ENCODE results near the gene JMJD1C. TPM values are rescaled to one million over a fixed set of nuclear protein-coding genes. Genes with fewer than 3 reads are reported as not detected.

Gene JMJD1C
- total and polyA plus RNA-seq, 10 of the 15 experiments (the other 5 are each of a cell fraction or from before 2014, with no cell fraction given) = 31.2 to 83.3 (median 49.5) TPM

- peaks cover 30% of the 10 kb centered on the region for H3K79me2 ChIP-seq (ENCODE audit: control insufficient read depth, insufficient read depth, low read length)
- no peak overlapping the region for H3K27ac ChIP-seq (ENCODE audit: control insufficient read depth, insufficient read depth)
- H3K27me3 ChIP-seq (replicated peaks in 1 of 2; ENCODE audit: control insufficient read depth in 2 of 2, insufficient read depth in 2 of 2, low read length in 1 of 2) = no peaks in the 10 kb centered on the region
- in situ Hi-C loops (cut with MboI) (no loop called here), intact Hi-C loops (cut with micrococcal nuclease; ENCODE audit: unreplicated experiment) (loop anchor here (5.0 kb wide), 4 partner anchors 112 to 252 kb away; no protein-coding TSS in a partner anchor)
- no TSS peak for BruUV-seq (replicated peaks)
- CTCF ChIA-PET = no interaction called here
- RAD21 ChIA-PET (ENCODE audit: unreplicated experiment) = no interaction called here
- H3K4me1 ChIP-seq (ENCODE audit: control insufficient read depth, insufficient read depth, low read length) = peaks cover 3% of the 10 kb centered on the region; the same call in 1 of the 2 replicates
- no peak overlapping the region for H2AFZ ChIP-seq (ENCODE audit: control insufficient read depth, low read depth, low read length)
- 90% methylated on average over 1 of the region's 1 CpG for WGBS (ENCODE audit: insufficient coverage, insufficient replicate concordance, low lambda C conversion rate, missing lambda C conversion rate)
- ATAC-seq = no peak
- no peaks in the 10 kb centered on the region for H4K20me1 ChIP-seq (ENCODE audit: control insufficient read depth, insufficient read depth)
- SMC1A ChIA-PET (ENCODE audit: uncharacterized antibody, unreplicated experiment) = no interaction called here
- no peak overlapping the region for H3K4me3 ChIP-seq
- POLR2A ChIA-PET = no interaction called here
- H3K36me3 ChIP-seq (ENCODE audit: control insufficient read depth in 2 of 2, insufficient read depth in 2 of 2, low read length in 1 of 2) = no peaks in the 10 kb centered on the region
- no peak for FAIRE-seq
- DNase-seq (ENCODE audit: low read depth, low spot score) = no peak
- H3K9me3 ChIP-seq (replicated peaks; ENCODE audit: control insufficient read depth, insufficient read depth, low read length) = no peaks in the 10 kb centered on the region
- TF ChIP-seq NBN (IDR thresholded peaks at IDR 0.05) (no peak), BMI1 (IDR thresholded peaks at IDR 0.05; ENCODE audit: borderline replicate concordance) (no peak), MTA2 (IDR thresholded peaks at IDR 0.05; ENCODE audit: low read depth) (no peak), PKNOX1 (IDR thresholded peaks at IDR 0.05) (peak; percentile 58; the same call in 1 of the 2 replicates)
- no peak overlapping the region for H3K9ac ChIP-seq (ENCODE audit: control insufficient read depth, insufficient read depth, low read length)
- H3K4me2 ChIP-seq (ENCODE audit: control insufficient read depth, insufficient read depth) = no peak overlapping the region
These were observed 3.2 kb upstream of the JMJD1C start for GRCh38 chr10:63468947-63469346.

GRCh38 chr10:63467841-63468240 lies 2.1 kb upstream of the JMJD1C start:
- peaks cover 3% of the 10 kb centered on the region; the same call in 1 of the 2 replicates for H3K4me1 ChIP-seq (ENCODE audit: control insufficient read depth, insufficient read depth, low read length)
- H3K4me3 ChIP-seq = no peak overlapping the region
- no peaks in the 10 kb centered on the region for H4K20me1 ChIP-seq (ENCODE audit: control insufficient read depth, insufficient read depth)
- POLR2A ChIA-PET = interaction anchor here (1.5 kb wide), 1 partner anchor 243 kb away, joined by 3 read pairs; no protein-coding TSS in a partner anchor
- H3K4me2 ChIP-seq (ENCODE audit: control insufficient read depth, insufficient read depth) = no peak overlapping the region
- no peak for ATAC-seq
- FAIRE-seq = no peak
- SMC1A ChIA-PET (ENCODE audit: uncharacterized antibody, unreplicated experiment) = interaction anchor here (1.1 to 1.9 kb wide), 6 partner anchors 9 to 232 kb away, joined by 3 to 7 read pairs (median 4); no protein-coding TSS in a partner anchor
- in situ Hi-C loops (cut with MboI) = no loop called here
- intact Hi-C loops (cut with micrococcal nuclease; ENCODE audit: unreplicated experiment) = loop anchor here (5.0 kb wide), 4 partner anchors 111 to 251 kb away; no protein-coding TSS in a partner anchor
- CTCF ChIA-PET = interaction anchor here (2.2 kb wide), 1 partner anchor 9 kb away, joined by 7 read pairs; no protein-coding TSS in a partner anchor
- no peaks in the 10 kb centered on the region for H3K27me3 ChIP-seq (replicated peaks in 1 of 2; ENCODE audit: control insufficient read depth in 2 of 2, insufficient read depth in 2 of 2, low read length in 1 of 2)
- H3K27ac ChIP-seq (ENCODE audit: control insufficient read depth, insufficient read depth) = no peak overlapping the region
- RAD21 ChIA-PET (ENCODE audit: unreplicated experiment) = interaction anchor here (0.6 kb wide), 1 partner anchor 209 kb away, joined by 3 read pairs; no protein-coding TSS in a partner anchor
- no TSS peak for BruUV-seq (replicated peaks)
- no peak for DNase-seq (ENCODE audit: low read depth, low spot score)
- 100% methylated on average over 1 of the region's 1 CpG for WGBS (ENCODE audit: insufficient coverage, insufficient replicate concordance, low lambda C conversion rate, missing lambda C conversion rate)
- H2AFZ ChIP-seq (ENCODE audit: control insufficient read depth, low read depth, low read length) = no peak overlapping the region
- no peak overlapping the region for H3K9ac ChIP-seq (ENCODE audit: control insufficient read depth, insufficient read depth, low read length)
- no peaks in the 10 kb centered on the region for H3K36me3 ChIP-seq (ENCODE audit: control insufficient read depth in 2 of 2, insufficient read depth in 2 of 2, low read length in 1 of 2)
- peaks cover 39% of the 10 kb centered on the region for H3K79me2 ChIP-seq (ENCODE audit: control insufficient read depth, insufficient read depth, low read length)
- no peaks in the 10 kb centered on the region for H3K9me3 ChIP-seq (replicated peaks; ENCODE audit: control insufficient read depth, insufficient read depth, low read length)
- no peak for TF ChIP-seq CBX5 (IDR thresholded peaks at IDR 0.05; ENCODE audit: low read depth)
- no peak for TF ChIP-seq KDM1A (IDR thresholded peaks at IDR 0.05; ENCODE audit: borderline replicate concordance)
- TF ChIP-seq TARDBP (IDR thresholded peaks at IDR 0.05; ENCODE audit: borderline replicate concordance) = no peak
- TF ChIP-seq RFX5 (IDR thresholded peaks at IDR 0.05; ENCODE audit: low read depth, low read length) = no peak
- TF ChIP-seq CHD2 (IDR thresholded peaks at IDR 0.05; ENCODE audit: borderline replicate concordance, low read depth, low read length) = no peak
- TF ChIP-seq MTA2 (IDR thresholded peaks at IDR 0.05; ENCODE audit: low read depth) = no peak
- no peak for TF ChIP-seq CHD1 (IDR thresholded peaks at IDR 0.05; ENCODE audit: low read depth, low read length)
- TF ChIP-seq LARP7 (IDR thresholded peaks at IDR 0.05) = no peak
- no peak for TF ChIP-seq ZNF217 (IDR thresholded peaks at IDR 0.05)
- no peak for TF ChIP-seq CBX3 (IDR thresholded peaks at IDR 0.05; ENCODE audit: borderline replicate concordance, low read depth)
- no peak for TF ChIP-seq PAX5 (IDR thresholded peaks at IDR 0.05; ENCODE audit: borderline replicate concordance, low read depth, low read length)
- no peak for TF ChIP-seq ZBED1 (IDR thresholded peaks at IDR 0.05; ENCODE audit: borderline replicate concordance)
- no peak for TF ChIP-seq POLR2AphosphoS2 (IDR thresholded peaks at IDR 0.05; ENCODE audit: low read depth, low read length)
- no peak for TF ChIP-seq MAX (IDR thresholded peaks at IDR 0.05; ENCODE audit: low read depth, low read length)
- no peak for TF ChIP-seq MYB (IDR thresholded peaks at IDR 0.05; ENCODE audit: borderline replicate concordance, low read depth, low read length)
- no peak for TF ChIP-seq HDGF (IDR thresholded peaks at IDR 0.05)

All from GM12878 (cell line).